H9 (cell line): ENCODE results near the gene CRABP1. TPM values are rescaled to one million over a fixed set of nuclear protein-coding genes. Genes with fewer than 3 reads are reported as not detected.

Experiments used
- DNase-seq: peaks from one replicate; pipeline ENCODE4 v3.0.0-alpha.2; 2017
- H2AFZ ChIP-seq: one replicate; pipeline ENCODE4 v1.6.1; 2013; ENCODE audit warnings: mild to moderate bottlenecking, low read length, control low read depth, moderate library complexity
- H2AK5ac ChIP-seq: 2 replicates; pipeline ENCODE4 v1.6.1; 2013; ENCODE audit warnings: low read length, control low read depth, mixed read lengths; ENCODE audit not compliant: insufficient read length
- H2BK120ac ChIP-seq: one replicate; pipeline ENCODE4 v1.6.1; 2013; ENCODE audit warnings: low read depth, mild to moderate bottlenecking, low read length, control low read depth, inconsistent platforms; ENCODE audit not compliant: poor library complexity, severe bottlenecking
- H2BK12ac ChIP-seq: 2 replicates; pipeline ENCODE4 v1.6.1; 2013; ENCODE audit warnings: low read length, control low read depth, mixed read lengths, low read depth; ENCODE audit not compliant: insufficient read length
- H2BK15ac ChIP-seq: 2 replicates; pipeline ENCODE4 v1.6.1; 2013; ENCODE audit warnings: low read depth, low read length, control low read depth
- H2BK20ac ChIP-seq: one replicate; pipeline ENCODE4 v1.6.1; 2013; ENCODE audit warnings: low read depth, mild to moderate bottlenecking, low read length, control low read depth, inconsistent platforms; ENCODE audit not compliant: poor library complexity, severe bottlenecking
- H2BK5ac ChIP-seq: 2 replicates; pipeline ENCODE4 v1.6.1; 2013; ENCODE audit warnings: low read length, control low read depth, mixed read lengths; ENCODE audit not compliant: insufficient read length
- H3K14ac ChIP-seq: 2 replicates; pipeline ENCODE4 v1.6.1; 2013; ENCODE audit warnings: low read length, control low read depth; ENCODE audit not compliant: insufficient read depth
- H3K18ac ChIP-seq: 2 replicates; pipeline ENCODE4 v1.6.1; 2013; ENCODE audit warnings: low read depth, mild to moderate bottlenecking, mixed read lengths, low read length, control low read depth; ENCODE audit not compliant: insufficient read length
- H3K23ac ChIP-seq: 2 replicates; pipeline ENCODE4 v1.6.1; 2013; ENCODE audit warnings: low read length, control low read depth, mixed read lengths, low read depth; ENCODE audit not compliant: insufficient read length
- H3K23me2 ChIP-seq: 2 replicates; pipeline ENCODE4 v1.6.1; 2013; ENCODE audit warnings: low read depth, mild to moderate bottlenecking, mixed read lengths, low read length, control low read depth; ENCODE audit not compliant: insufficient read length, poor library complexity, severe bottlenecking
- H3K27ac ChIP-seq: 2 replicates; pipeline ENCODE4 v1.5.1; 2013; ENCODE audit warnings: low read length, control low read depth, mixed read lengths, low read depth; ENCODE audit not compliant: insufficient read length
- H3K27me3 ChIP-seq: 2 replicates; pipeline ENCODE4 v1.6.1; 2013; ENCODE audit warnings: low read length, control low read depth, inconsistent platforms; ENCODE audit not compliant: insufficient read depth
- H3K4ac ChIP-seq: 2 replicates; pipeline ENCODE4 v1.6.1; 2013; ENCODE audit warnings: low read depth, mild to moderate bottlenecking, control low read depth, inconsistent platforms, low read length, moderate library complexity
- H3K4me1 ChIP-seq: 2 replicates; pipeline ENCODE4 v1.6.1; 2013; ENCODE audit warnings: low read length, control low read depth, inconsistent platforms; ENCODE audit not compliant: insufficient read depth
- H3K4me2 ChIP-seq: 2 replicates; pipeline ENCODE4 v1.6.1; 2013; ENCODE audit warnings: low read length, control low read depth, mixed read lengths; ENCODE audit not compliant: insufficient read length, insufficient read depth
- H3K56ac ChIP-seq: 2 replicates; pipeline ENCODE4 v1.6.1; 2013; ENCODE audit warnings: low read depth, mild to moderate bottlenecking, mixed read lengths, low read length, control low read depth; ENCODE audit not compliant: insufficient read length
- H3K79me1 ChIP-seq: 2 replicates; pipeline ENCODE4 v1.6.1; 2013; ENCODE audit warnings: low read depth, mild to moderate bottlenecking, moderate library complexity, low read length, control low read depth, inconsistent platforms; ENCODE audit not compliant: insufficient read depth, poor library complexity, severe bottlenecking
- H3K79me2 ChIP-seq: 2 replicates; pipeline ENCODE4 v1.6.1; 2013; ENCODE audit warnings: low read length, control low read depth, inconsistent platforms; ENCODE audit not compliant: insufficient read depth
- H3K9ac ChIP-seq: 2 replicates; pipeline ENCODE4 v1.6.1; 2013; ENCODE audit warnings: low read length, control low read depth, mixed read lengths; ENCODE audit not compliant: insufficient read length; ENCODE audit errors: extremely low read depth
- H3K9me3 ChIP-seq: one replicate; pipeline ENCODE4 v1.6.1; 2013; ENCODE audit warnings: low read depth, low read length, inconsistent platforms; ENCODE audit not compliant: control insufficient read depth
- H3T11ph ChIP-seq: one replicate; pipeline ENCODE4 v1.6.1; 2013; ENCODE audit warnings: mild to moderate bottlenecking, low read length, control low read depth, inconsistent platforms
- H4K20me1 ChIP-seq: one replicate; pipeline ENCODE4 v1.6.1; 2013; ENCODE audit not compliant: control insufficient read depth, insufficient read length, insufficient read depth
- H4K5ac ChIP-seq: 2 replicates; pipeline ENCODE4 v1.6.1; 2013; ENCODE audit warnings: low read depth, mild to moderate bottlenecking, mixed read lengths, low read length, control low read depth; ENCODE audit not compliant: insufficient read length
- H4K8ac ChIP-seq: replicated peaks from 2 replicates; pipeline ENCODE4 v1.6.1; 2013; ENCODE audit warnings: low read length, control low read depth, mixed read lengths, low read depth; ENCODE audit not compliant: insufficient read length
- H4K91ac ChIP-seq: 2 replicates; pipeline ENCODE4 v1.6.1; 2013; ENCODE audit warnings: low read depth, mild to moderate bottlenecking, moderate library complexity, mixed read lengths, low read length, control low read depth; ENCODE audit not compliant: insufficient read length
- H3K27ac Mint-ChIP-seq, 3 experiments: 2 replicates in 2 of 3; 3 replicates in 1 of 3; pipeline ENCODE4 v1.8.0; 2020 to 2021; ENCODE audit warnings: mixed read lengths in 3 of 3, mild to moderate bottlenecking in 1 of 3, moderate library complexity in 1 of 3
- H3K27me3 Mint-ChIP-seq: 2 replicates; pipeline ENCODE4 v1.8.0; 2021; ENCODE audit warnings: low read depth, mild to moderate bottlenecking, moderate library complexity, mixed read lengths
- H3K36me3 Mint-ChIP-seq, 3 experiments: 2 replicates in 2 of 3; 3 replicates in 1 of 3; pipeline ENCODE4 v1.8.0; 2020 to 2021; ENCODE audit warnings: low read depth in 3 of 3, mixed read lengths in 3 of 3; ENCODE audit not compliant: insufficient read depth in 1 of 3
- H3K4me1 Mint-ChIP-seq, 2 experiments: 2 replicates each; pipeline ENCODE4 v1.8.0; 2020; ENCODE audit warnings: mixed read lengths in 2 of 2
- H3K4me3 Mint-ChIP-seq, 2 experiments: 2 replicates in 1 of 2; 3 replicates in 1 of 2; pipeline ENCODE4 v1.8.0; 2020 to 2021; ENCODE audit warnings: mild to moderate bottlenecking in 2 of 2, mixed read lengths in 2 of 2, moderate library complexity in 1 of 2
- H3K9me3 Mint-ChIP-seq, 2 experiments: 2 replicates in 1 of 2; 3 replicates in 1 of 2; pipeline ENCODE4 v1.8.0; 2020; ENCODE audit warnings: mild to moderate bottlenecking in 2 of 2, mixed read lengths in 2 of 2, moderate library complexity in 1 of 2
- CTCF ChIP-seq: fragments of 200-600 bp; sonication (generic); conservative IDR thresholded peaks from 3 replicates; pipeline ENCODE4 v1.8.0; 2021; ENCODE audit warnings: antibody characterized with exemption, mild to moderate bottlenecking
- WGBS: extraction: QIAGEN DNeasy Blood & Tissue Kit; methylation state at CpG from one replicate; pipeline ENCODE4 v1.1.7; 2013; ENCODE audit warnings: missing lambda C conversion rate, low lambda C conversion rate, mixed read lengths; ENCODE audit not compliant: insufficient read length; ENCODE audit errors: extremely low coverage; 5-methylcytosine and 5-hydroxymethylcytosine counted together
- total RNA-seq: library from RNA; stranded (reverse); gene quantifications from 2 replicates; pipeline ENCODE4 v1.2.1, GENCODE V29; 2021

CRABP1 gene
- total RNA-seq, 1 experiment from 2014 or later, result 93.1 TPM

GRCh38 chr15:78327466-78327865, 12.7 kb upstream of the CRABP1 start:
- no peak overlapping the region for H4K91ac ChIP-seq
- H3K4me1 ChIP-seq, result peaks cover 6% of the 10 kb centered on the region; the same call in 1 of the 2 replicates
- H3K23me2 ChIP-seq, result no peaks in the 10 kb centered on the region
- H3K56ac ChIP-seq, result no peak overlapping the region
- no peak overlapping the region for H3K14ac ChIP-seq
- Mint-ChIP-seq H3K4me1 (peaks cover 22 to 30% of the 10 kb centered on the region in 2 experiments), H3K27ac (peak overlapping the region in 1 of 3 experiments; percentile 56; a peak in 1 of 7 replicates), H3K9me3 (no peaks in the 10 kb centered on the region), H3K4me3 (no peak overlapping the region), H3K36me3 (no peaks in the 10 kb centered on the region; a peak in 1 of 7 replicates), H3K27me3 (no peaks in the 10 kb centered on the region; the same call in none of the 2 replicates)
- H3K79me1 ChIP-seq, result no peaks in the 10 kb centered on the region
- H2BK20ac ChIP-seq, result no peak overlapping the region
- H2BK5ac ChIP-seq, result no peak overlapping the region
- no peak overlapping the region for H3K23ac ChIP-seq
- WGBS, result no CpG with 5 or more reads among the region's 1 CpG
- no peak overlapping the region for H3K18ac ChIP-seq
- H3K4ac ChIP-seq, result no peak overlapping the region
- no peak overlapping the region for H3K27ac ChIP-seq
- H2BK15ac ChIP-seq, result no peak overlapping the region
- H3K4me2 ChIP-seq, result no peak overlapping the region
- DNase-seq, result no peak
- no peak for TF ChIP-seq CTCF
- H4K5ac ChIP-seq, result no peak overlapping the region
- H2AK5ac ChIP-seq, result no peak overlapping the region
- H3K27me3 ChIP-seq, result no peaks in the 10 kb centered on the region
- H3K79me2 ChIP-seq, result no peaks in the 10 kb centered on the region
- H3K9me3 ChIP-seq, result no peaks in the 10 kb centered on the region
- no peak overlapping the region for H3K9ac ChIP-seq
- H4K20me1 ChIP-seq, result no peaks in the 10 kb centered on the region
- no peak overlapping the region for H2AFZ ChIP-seq
- H4K8ac ChIP-seq, result no peak overlapping the region
- no peak overlapping the region for H2BK120ac ChIP-seq
- no peak overlapping the region for H3T11ph ChIP-seq
- H2BK12ac ChIP-seq, result no peak overlapping the region
